H1 (cell line): ENCODE measurements around the gene ZNF154. TPM values are rescaled to one million over a fixed set of nuclear protein-coding genes. Genes with fewer than 3 reads are reported as not detected.

Experiments used
- CTCF ChIA-PET: fragments of 300-600 bp; sonication (Branson Sonifier 250); formaldehyde crosslinking; loops from one replicate; lab custom pipeline; 2021; ENCODE audit not compliant: partially characterized antibody; lab: Charles Lee
- POLR2A ChIA-PET: fragments of 300-600 bp; sonication (Branson Sonifier 250); formaldehyde crosslinking; loops from one replicate; lab custom pipeline; 2021; ENCODE audit warnings: inconsistent platforms; ENCODE audit not compliant: partially characterized antibody; lab: Charles Lee
- DNase-seq, 2 experiments: peaks; one replicate each; pipeline versions ENCODE4 v3.0.0 to v3.0.0-alpha.2; 2010 to 2022; ENCODE audit warnings: low spot score in 2 of 2, low read depth in 1 of 2, mixed read lengths in 1 of 2
- FAIRE-seq: peaks from 2 replicates; lab custom pipeline; 2011; peaks lifted over from hg19 to GRCh38; lab: Jason Lieb, UNC
- H2AFZ ChIP-seq: 2 replicates; pipeline ENCODE4 v1.8.1; 2012; ENCODE audit warnings: low read length, inconsistent platforms
- H2AK5ac ChIP-seq: 2 replicates; pipeline ENCODE4 v1.6.1; 2013; ENCODE audit warnings: low read depth, low read length
- H2BK120ac ChIP-seq: replicated peaks from 2 replicates; pipeline ENCODE3; 2013; ENCODE audit warnings: low read depth, low read length, inconsistent platforms
- H2BK12ac ChIP-seq: 2 replicates; pipeline ENCODE4 v1.6.1; 2013; ENCODE audit warnings: low read depth, low read length
- H2BK15ac ChIP-seq: 2 replicates; pipeline ENCODE4 v1.6.1; 2013; ENCODE audit warnings: low read length
- H2BK20ac ChIP-seq: 2 replicates; pipeline ENCODE4 v1.6.1; 2013; ENCODE audit warnings: low read length
- H2BK5ac ChIP-seq: 2 replicates; pipeline ENCODE4 v1.6.1; 2013; ENCODE audit warnings: low read depth, low read length
- H3K14ac ChIP-seq: 2 replicates; pipeline ENCODE4 v1.6.1; 2013; ENCODE audit warnings: inconsistent platforms; ENCODE audit not compliant: insufficient read length
- H3K18ac ChIP-seq: 2 replicates; pipeline ENCODE4 v1.6.1; 2013; ENCODE audit warnings: low read length; ENCODE audit errors: extremely low read depth
- H3K23ac ChIP-seq: 2 replicates; pipeline ENCODE4 v1.6.1; 2013; ENCODE audit warnings: inconsistent platforms; ENCODE audit not compliant: insufficient read length
- H3K23me2 ChIP-seq: 2 replicates; pipeline ENCODE4 v1.6.1; 2013; ENCODE audit warnings: low read depth, low read length
- H3K27ac ChIP-seq: 2 replicates; pipeline ENCODE4 v1.6.1; 2011; ENCODE audit warnings: low read depth, low read length, inconsistent platforms
- H3K27me3 ChIP-seq, 4 experiments: replicated peaks in 1 of 4; 1 replicate in 1 of 4; 2 replicates in 3 of 4; pipeline versions ENCODE4 v1.6.1 to v1.8.1; 2011 to 2013; ENCODE audit warnings: low read length in 3 of 4, mild to moderate bottlenecking in 3 of 4, inconsistent platforms in 2 of 4, mixed read lengths in 2 of 4, moderate library complexity in 1 of 4; ENCODE audit not compliant: control insufficient read depth in 3 of 4, insufficient read depth in 3 of 4; ENCODE audit errors: extremely low read depth in 1 of 4
- H3K36me3 ChIP-seq, 4 experiments: 2 replicates each; pipeline versions ENCODE4 v1.6.1 to v1.8.1; 2011 to 2013; ENCODE audit warnings: mild to moderate bottlenecking in 4 of 4, low read length in 3 of 4, moderate library complexity in 2 of 4, control low read depth in 1 of 4, inconsistent platforms in 1 of 4; ENCODE audit not compliant: insufficient read depth in 4 of 4, control insufficient read depth in 2 of 4
- H3K4ac ChIP-seq: replicated peaks from 2 replicates; pipeline ENCODE3; 2013; ENCODE audit warnings: low read length, low read depth, mixed read lengths, inconsistent platforms; ENCODE audit not compliant: insufficient read length
- H3K4me1 ChIP-seq, 4 experiments: replicated peaks in 1 of 4; 1 replicate in 1 of 4; 2 replicates in 3 of 4; pipeline versions ENCODE4 v1.6.1 to v1.8.1; 2011 to 2013; ENCODE audit warnings: low read length in 3 of 4, inconsistent platforms in 2 of 4, mixed read lengths in 1 of 4; ENCODE audit not compliant: insufficient read depth in 4 of 4, control insufficient read depth in 3 of 4
- H3K4me2 ChIP-seq, 2 experiments: 2 replicates each; pipeline versions ENCODE4 v1.6.1 to v1.8.1; 2011 to 2013; ENCODE audit warnings: low read depth in 2 of 2, low read length in 2 of 2, control low read depth in 1 of 2, inconsistent platforms in 1 of 2, mild to moderate bottlenecking in 1 of 2; ENCODE audit not compliant: insufficient read depth in 1 of 2
- H3K4me3 ChIP-seq, 4 experiments: fragments of 200-600, 300-600 bp in 1 of 4; sonication (generic), shearing (Covaris generic), sonication (Bioruptor Twin) in 1 of 4; 2 replicates each; pipeline versions ENCODE4 v1.5.1 to v1.8.1; 2011 to 2016; ENCODE audit warnings: low read length in 4 of 4, low read depth in 3 of 4, control low read depth in 2 of 4, inconsistent platforms in 2 of 4, mild to moderate bottlenecking in 2 of 4, mixed read lengths in 1 of 4, moderate library complexity in 1 of 4; ENCODE audit not compliant: insufficient read depth in 2 of 4; ENCODE audit errors: extremely low read depth in 1 of 4
- H3K56ac ChIP-seq: replicated peaks from 2 replicates; pipeline ENCODE3; 2013; ENCODE audit warnings: low read depth, mild to moderate bottlenecking, mixed read lengths, low read length, inconsistent platforms; ENCODE audit not compliant: insufficient read length
- H3K79me1 ChIP-seq: 2 replicates; pipeline ENCODE4 v1.6.1; 2013; ENCODE audit warnings: low read depth, low read length, control low read depth
- H3K79me2 ChIP-seq, 2 experiments: 2 replicates each; pipeline versions ENCODE4 v1.6.1 to v1.8.1; 2012 to 2013; ENCODE audit warnings: low read length in 2 of 2, mild to moderate bottlenecking in 2 of 2, inconsistent platforms in 1 of 2; ENCODE audit not compliant: insufficient read depth in 2 of 2, control insufficient read depth in 1 of 2
- H3K9ac ChIP-seq, 4 experiments: replicated peaks in 1 of 4; 1 replicate in 1 of 4; 2 replicates in 3 of 4; pipeline versions ENCODE4 v1.6.1 to v1.8.1; 2011 to 2013; ENCODE audit warnings: low read depth in 3 of 4, low read length in 3 of 4, control low read depth in 2 of 4, mild to moderate bottlenecking in 2 of 4, moderate library complexity in 2 of 4, inconsistent platforms in 1 of 4; ENCODE audit errors: extremely low read depth in 1 of 4
- H3K9me3 ChIP-seq, 2 experiments: 2 replicates each; pipeline versions ENCODE4 v1.6.1 to v1.8.1; 2012 to 2013; ENCODE audit warnings: mild to moderate bottlenecking in 2 of 2, moderate library complexity in 2 of 2, control low read depth in 1 of 2, inconsistent platforms in 1 of 2, low read depth in 1 of 2, low read length in 1 of 2, mixed read lengths in 1 of 2; ENCODE audit not compliant: insufficient read depth in 2 of 2
- H4K20me1 ChIP-seq, 2 experiments: replicated peaks in 1 of 2; 2 replicates each; pipeline versions ENCODE3 to v1.8.1; 2011 to 2013; ENCODE audit warnings: inconsistent platforms in 2 of 2, low read length in 2 of 2, mild to moderate bottlenecking in 1 of 2; ENCODE audit not compliant: insufficient read depth in 2 of 2, control insufficient read depth in 1 of 2
- H4K5ac ChIP-seq: 2 replicates; pipeline ENCODE4 v1.6.1; 2013; ENCODE audit warnings: low read length, low read depth, mixed read lengths, inconsistent platforms; ENCODE audit not compliant: insufficient read length
- H4K8ac ChIP-seq: 2 replicates; pipeline ENCODE4 v1.8.0; 2013; ENCODE audit warnings: mild to moderate bottlenecking, moderate library complexity, low read length, inconsistent platforms; ENCODE audit not compliant: insufficient read depth; ENCODE audit errors: extremely low read depth
- H4K91ac ChIP-seq: replicated peaks from 2 replicates; pipeline ENCODE3; 2013; ENCODE audit warnings: low read length, mixed read lengths, inconsistent platforms; ENCODE audit not compliant: insufficient read length
- CTCF ChIP-seq, 3 experiments: IDR thresholded peaks; 1 replicate in 2 of 3; 2 replicates in 1 of 3; pipeline versions ENCODE4 v1.5.1 to v1.6.1; 2011; ENCODE audit warnings: low read length in 3 of 3, mild to moderate bottlenecking in 3 of 3, inconsistent platforms in 2 of 3, low read depth in 1 of 3, moderate library complexity in 1 of 3; ENCODE audit not compliant: insufficient read depth in 1 of 3; ENCODE audit errors: control extremely low read depth in 1 of 3
- EP300 ChIP-seq, 2 experiments: IDR thresholded peaks; 1 replicate in 1 of 2; 2 replicates in 1 of 2; pipeline ENCODE4 v1.6.1; 2011 to 2012; ENCODE audit warnings: low read depth in 2 of 2, low read length in 2 of 2, mild to moderate bottlenecking in 2 of 2, borderline replicate concordance in 1 of 2, inconsistent platforms in 1 of 2, moderate library complexity in 1 of 2
- KDM1A ChIP-seq: fragments of 200-600, 300-600 bp; sonication (generic); IDR thresholded peaks from 2 replicates; pipeline ENCODE4 v1.7.1; 2016; ENCODE audit warnings: mild to moderate bottlenecking, low read length, borderline replicate concordance
- SIRT6 ChIP-seq: IDR thresholded peaks from one replicate; pipeline ENCODE4 v1.7.1; 2012; ENCODE audit warnings: low read length, inconsistent platforms
- SUZ12 ChIP-seq: fragments of 200-600 bp; sonication (generic); IDR thresholded peaks from 2 replicates; pipeline ENCODE4 v1.6.1; 2012; ENCODE audit warnings: mild to moderate bottlenecking, inconsistent platforms, low read length, moderate library complexity, mixed read lengths
- WGBS, 2 experiments: shearing (Covaris generic) in 1 of 2; methylation state at CpG; one replicate each; pipeline versions ENCODE4 v1.1.6 to v1.1.7; 2013 to 2015; ENCODE audit warnings: low lambda C conversion rate in 2 of 2, mixed read lengths in 2 of 2, inconsistent platforms in 1 of 2, low coverage in 1 of 2, missing lambda C conversion rate in 1 of 2; ENCODE audit not compliant: insufficient replicate concordance in 2 of 2, insufficient coverage in 1 of 2, insufficient read length in 1 of 2; ENCODE audit errors: extremely low coverage in 1 of 2, missing lambda C conversion rate in 1 of 2; 5-methylcytosine and 5-hydroxymethylcytosine counted together
- polyA plus RNA-seq, 7 experiments: library from polyadenylated mRNA; depleted of rRNA in 3 of 7; stranded (reverse) in 5 of 7; unstranded in 2 of 7; fragments of >200 nt in 5 of 7; fragments of 200-250 nt in 2 of 7; gene quantifications; 1 replicate in 5 of 7; 2 replicates in 1 of 7; 4 replicates in 1 of 7; pipeline versions ENCODE4 v1.2.1 to v1.2.3, GENCODE V29; 2011 to 2013; ENCODE audit warnings: missing spikeins in 2 of 7, mixed read lengths in 2 of 7
- total RNA-seq: library from RNA; stranded (reverse); fragmentation: NEBNext Ultra II Directional; extraction: Animal tissue kit (Norgen Biotek cat#: 25700); gene quantifications from 2 replicates; pipeline ENCODE4 v1.2.1, GENCODE V29; 2021

The ZNF154 gene
- total and polyA plus RNA-seq, 2 of the 8 experiments (the other 6 are each of a cell fraction or from before 2014, with no cell fraction given) = 5.3 to 11.6 TPM

- Histone ChIP-seq H2AFZ (no peak overlapping the region), H3K4me1 (peaks cover 0 to 1% (median 0%) of the 10 kb centered on the region in 4 experiments; a peak in 1 of 7 replicates), H3K27me3 (peaks cover 0 to 4% (median 0%) of the 10 kb centered on the region in 4 experiments; a peak in 2 of 7 replicates), H3K23me2 (no peaks in the 10 kb centered on the region), H3K79me1 (no peaks in the 10 kb centered on the region), H2BK20ac (no peak overlapping the region), H3K79me2 (no peaks in the 10 kb centered on the region), H3K23ac (no peak overlapping the region), H3K14ac (no peak overlapping the region), H3K56ac (no peak overlapping the region), H3K9ac (no peak overlapping the region), H3K18ac (no peak overlapping the region), H4K8ac (no peak overlapping the region), H3K9me3 (no peaks in the 10 kb centered on the region), H2BK15ac (no peak overlapping the region), H3K4me2 (no peak overlapping the region), H3K27ac (no peak overlapping the region), H3K4me3 (no peak overlapping the region), H3K36me3 (no peaks in the 10 kb centered on the region), H2BK12ac (no peak overlapping the region), H2AK5ac (no peak overlapping the region), H4K20me1 (peaks cover 0 to 1% of the 10 kb centered on the region in 2 experiments), H4K91ac (no peak overlapping the region), H2BK120ac (no peak overlapping the region), H4K5ac (no peak overlapping the region), H3K4ac (no peak overlapping the region), H2BK5ac (no peak overlapping the region)
- WGBS, 2 experiments = 86% methylated on average over 4 of the region's 4 CpGs; no CpG with 5 or more reads in 1 of the 2 experiments
- CTCF ChIA-PET = interaction anchor here (1.0 to 1.3 kb wide), 2 partner anchors 9 to 66 kb away, joined by 3 to 5 read pairs; partner anchors contain the start of gene ZNF551
- DNase-seq (no peak), FAIRE-seq (no peak)
- POLR2A ChIA-PET = interaction anchor here (0.6 to 1.8 kb wide), 5 partner anchors 8 to 190 kb away, joined by 3 to 7 read pairs (median 4); partner anchors contain the start of genes ZNF154 and ZNF551
- no peak for TF ChIP-seq EP300 (IDR thresholded peaks at IDR 0.05; ENCODE audit: borderline replicate concordance in 1 of 2, low read depth in 2 of 2, low read length in 2 of 2)
- no peak for TF ChIP-seq KDM1A
- TF ChIP-seq CTCF (IDR thresholded peaks at IDR 0.05; ENCODE audit: control extremely low read depth in 1 of 3, insufficient read depth in 1 of 3, low read depth in 1 of 3, low read length in 3 of 3) = no peak
- no peak for TF ChIP-seq SUZ12
- no peak for TF ChIP-seq SIRT6
Observed at GRCh38 chr19:57672466-57672865, 36.5 kb downstream of the ZNF154 start.
